GM18502 (cell line): Measurements from ENCODE around the gene NHERF1.

ENCODE experiments used
- ATAC-seq: cut with Tn5 transposase; IDR thresholded peaks from one replicate; pipeline ENCODE4 v1.9.1; 2021; ENCODE audit warnings: mild to moderate bottlenecking; ENCODE audit not compliant: unreplicated experiment, poor library complexity

NHERF1 gene

DNA sequence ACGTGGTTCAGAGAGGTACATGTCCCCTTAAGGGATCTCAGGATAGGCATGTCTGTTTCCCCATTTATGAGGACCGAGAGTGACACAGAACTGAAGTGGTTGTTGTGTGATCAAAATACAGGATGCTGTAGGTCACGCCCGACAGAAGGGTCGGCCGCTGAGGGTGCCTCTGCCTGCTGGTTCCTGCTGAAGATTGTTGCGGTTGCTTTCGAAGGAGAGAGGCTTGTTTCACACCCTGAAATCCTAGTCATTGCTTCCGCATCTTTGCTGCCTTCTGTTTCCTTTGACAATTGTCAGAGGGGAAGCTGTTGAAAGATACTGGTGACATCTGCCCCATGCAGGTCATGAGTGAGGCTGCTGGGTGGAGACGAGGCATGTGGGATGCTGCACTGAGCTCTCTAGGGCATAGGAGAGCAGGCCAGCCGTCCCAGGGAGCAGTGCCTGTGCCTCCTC lies 31.5 kb downstream of the NHERF1 start:
- ATAC-seq = peak; percentile 66

- ATAC-seq = no peak
Measured at GRCh38 chr17:74780443-74781238, 32.2 kb downstream of the NHERF1 start.

DNA sequence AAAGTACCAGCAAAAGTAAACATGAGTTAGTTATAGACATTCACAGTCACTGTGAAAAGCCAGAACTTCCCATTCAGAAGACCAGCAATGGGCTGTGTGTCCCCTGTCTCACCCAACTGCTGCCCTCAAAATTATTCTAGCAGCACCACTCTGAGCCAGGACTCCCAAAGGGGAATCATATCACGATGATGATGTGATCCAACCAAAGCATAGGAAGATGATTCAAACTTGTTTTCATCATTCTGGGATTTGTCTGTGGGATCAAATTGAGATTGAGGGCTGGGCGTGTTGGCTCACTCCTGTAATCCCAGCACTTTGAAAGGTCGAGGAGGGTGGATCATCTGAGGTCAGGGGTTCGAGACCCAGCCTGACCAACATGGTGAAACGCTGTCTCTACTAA lies 34.1 kb downstream of the NHERF1 start:
- no peak for ATAC-seq

DNA sequence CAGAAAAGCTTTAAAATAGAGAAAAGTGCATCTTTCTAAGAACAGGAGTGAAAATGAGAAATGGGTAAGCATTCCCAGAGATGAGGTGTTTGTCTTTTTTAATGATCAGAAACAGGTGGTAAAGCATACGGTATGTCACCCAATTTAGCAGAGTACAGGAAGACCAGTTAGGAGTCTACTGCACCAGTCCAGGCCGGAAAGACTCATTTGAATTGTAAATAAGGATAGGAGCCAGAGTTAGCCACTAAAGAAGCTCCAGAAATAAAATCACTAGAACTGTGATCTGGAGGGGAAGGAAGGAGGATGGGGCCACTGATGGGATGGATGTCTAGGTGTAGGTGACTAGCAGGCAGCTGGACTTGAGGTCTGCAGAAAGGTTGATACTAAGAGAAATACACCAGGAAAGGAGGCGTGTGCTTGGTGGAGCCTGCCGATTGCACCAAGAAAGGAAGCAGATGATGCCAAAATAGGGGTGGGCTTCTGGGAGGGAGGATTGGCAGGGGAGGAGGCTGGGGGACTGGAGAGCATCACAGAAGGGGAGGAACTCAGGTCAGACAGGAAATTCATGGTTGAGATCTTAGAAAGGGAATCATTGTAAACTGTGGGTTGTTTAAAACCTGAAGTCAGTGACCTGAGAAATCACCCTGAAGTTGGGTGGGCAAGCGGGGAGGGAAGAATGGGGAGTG lies 35.8 kb downstream of the NHERF1 start:
- ATAC-seq = no peak

DNA sequence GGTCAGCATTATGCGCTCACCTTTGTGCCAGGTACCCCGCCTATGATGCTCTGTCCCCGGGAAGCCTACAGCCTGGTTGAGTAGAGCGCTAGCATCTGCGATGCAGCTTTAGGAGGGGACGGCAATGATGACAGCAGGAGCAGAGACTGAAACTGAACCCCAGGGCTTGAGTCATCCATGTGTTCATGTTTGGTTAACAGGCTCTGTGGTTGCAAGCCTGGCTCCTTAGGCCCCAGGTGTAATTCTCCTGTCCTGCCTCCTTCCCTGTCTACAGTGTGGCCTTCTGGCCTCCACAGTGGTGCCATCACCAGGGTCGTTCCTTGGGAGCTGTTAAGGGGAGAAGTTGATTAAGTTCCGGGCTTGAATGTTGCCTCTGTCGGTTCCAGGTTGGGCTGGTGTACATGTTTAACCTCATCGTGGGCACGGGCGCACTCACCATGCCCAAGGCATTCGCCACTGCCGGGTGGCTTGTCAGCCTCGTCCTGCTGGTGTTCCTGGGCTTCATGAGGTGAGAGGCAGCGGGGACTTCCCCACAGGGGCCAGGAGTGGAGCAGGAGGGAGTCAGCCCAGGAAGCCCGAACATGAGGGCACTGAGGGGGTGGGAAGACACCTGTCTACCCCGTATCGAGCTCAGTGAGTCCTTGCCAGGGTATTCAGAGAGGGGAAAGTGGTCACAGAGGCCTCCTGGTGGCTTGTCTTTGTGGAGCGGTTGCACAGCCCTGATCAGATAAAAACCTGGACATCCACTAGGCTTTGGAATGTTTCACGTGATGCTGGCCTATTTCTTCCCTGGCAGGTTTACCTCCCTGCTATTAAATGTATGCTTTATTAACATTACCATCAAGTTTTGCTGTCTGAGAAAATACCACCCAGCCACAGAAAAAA lies 36.9 kb downstream of the NHERF1 start:
- ATAC-seq = no peak

GRCh38 chr17:74785981-74786360 lies 37.5 kb downstream of the NHERF1 start:
- ATAC-seq = no peak

- no peak for ATAC-seq
Measured at GRCh38 chr17:74786431-74787055, 38.1 kb downstream of the NHERF1 start.

DNA sequence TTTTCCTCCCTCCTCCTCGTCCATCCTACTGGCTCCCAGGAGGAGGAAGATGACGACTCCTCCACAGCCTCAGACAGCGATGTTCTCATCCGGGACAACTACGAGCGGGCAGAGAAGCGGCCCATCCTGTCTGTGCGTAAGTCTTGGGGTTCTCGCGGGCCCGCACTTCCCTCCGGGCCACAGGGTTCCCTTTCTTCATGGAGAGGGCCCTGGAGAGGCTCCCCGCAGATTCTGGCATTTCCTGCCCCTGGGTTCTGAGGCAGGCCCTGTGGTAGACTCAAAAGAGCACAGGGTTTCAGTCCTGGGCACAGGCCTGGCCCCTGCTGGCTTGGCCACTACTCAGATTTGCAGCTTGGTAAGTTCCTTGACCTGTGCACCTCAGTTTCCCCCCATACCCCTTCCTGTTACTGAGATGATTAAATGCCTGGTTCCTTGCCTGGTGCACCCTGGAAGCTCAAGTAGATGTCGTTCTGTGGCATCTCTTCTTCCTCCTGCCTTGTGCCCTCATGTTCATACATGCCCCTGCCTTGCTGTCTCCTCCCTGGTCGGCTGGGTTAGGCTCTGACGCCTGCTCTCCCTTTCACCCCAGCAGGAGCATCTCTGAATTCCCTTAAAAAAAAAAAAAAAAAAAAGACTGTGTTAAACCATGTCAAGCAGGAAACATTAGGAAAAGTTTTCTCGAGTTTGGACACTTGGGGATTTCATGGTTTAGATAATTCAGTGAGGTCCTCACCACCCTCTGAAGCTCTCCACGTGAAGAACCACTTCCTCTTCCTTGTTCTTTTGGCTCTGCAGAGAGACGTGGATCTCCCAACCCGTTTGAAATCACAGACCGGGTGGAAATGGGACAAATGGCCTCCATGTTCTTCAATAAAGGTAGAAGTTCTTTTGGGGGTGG lies 42.0 kb downstream of the NHERF1 start:
- no peak for ATAC-seq

GRCh38 chr17:74792586-74793105 lies 44.2 kb downstream of the NHERF1 start:
- no peak for ATAC-seq

DNA sequence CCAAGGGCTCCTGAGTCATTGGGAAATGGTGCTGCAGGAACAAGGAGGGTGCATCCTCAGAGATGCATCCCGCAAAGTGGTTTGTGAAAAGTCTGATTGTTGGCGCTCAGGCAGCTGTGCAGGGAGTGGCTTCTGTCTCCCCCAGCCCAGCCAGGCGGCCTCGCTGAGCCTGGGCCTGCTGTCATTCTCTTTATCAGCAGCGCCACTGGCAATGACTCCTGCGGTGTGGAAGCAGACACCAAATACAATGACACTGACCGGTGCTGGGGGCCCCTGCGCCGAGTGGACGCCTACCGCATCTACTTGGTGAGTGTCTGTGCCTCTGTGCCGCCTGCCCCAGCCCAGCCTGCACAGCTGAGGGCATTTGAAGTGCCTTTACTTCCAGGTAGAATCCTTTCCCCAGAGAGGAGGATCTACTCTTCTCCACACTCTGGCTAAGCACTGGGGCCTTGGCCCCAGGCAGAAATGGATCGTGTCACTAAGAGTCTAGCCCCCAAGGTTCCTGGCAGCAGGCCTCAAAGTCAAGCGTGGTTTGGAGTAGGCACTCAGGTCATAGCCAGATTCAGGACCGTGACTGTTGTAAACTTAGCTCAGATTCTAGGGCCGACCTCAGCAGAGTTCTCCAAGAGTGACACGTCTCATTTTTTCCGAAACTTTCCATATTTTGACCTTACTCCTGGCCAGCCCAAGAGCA lies 47.0 kb downstream of the NHERF1 start:
- ATAC-seq = no peak

GRCh38 chr17:74796211-74796610 lies 47.8 kb downstream of the NHERF1 start:
- no peak for ATAC-seq

- no peak for ATAC-seq
Measured at GRCh38 chr17:74796866-74797265, 48.4 kb downstream of the NHERF1 start.

GRCh38 chr17:74797824-74798223 lies 49.4 kb downstream of the NHERF1 start:
- ATAC-seq = no peak

GRCh38 chr17:74798239-74798707 lies 49.8 kb downstream of the NHERF1 start:
- ATAC-seq = no peak

- no peak for ATAC-seq
Measured at GRCh38 chr17:74799097-74799496, 50.7 kb downstream of the NHERF1 start.

DNA sequence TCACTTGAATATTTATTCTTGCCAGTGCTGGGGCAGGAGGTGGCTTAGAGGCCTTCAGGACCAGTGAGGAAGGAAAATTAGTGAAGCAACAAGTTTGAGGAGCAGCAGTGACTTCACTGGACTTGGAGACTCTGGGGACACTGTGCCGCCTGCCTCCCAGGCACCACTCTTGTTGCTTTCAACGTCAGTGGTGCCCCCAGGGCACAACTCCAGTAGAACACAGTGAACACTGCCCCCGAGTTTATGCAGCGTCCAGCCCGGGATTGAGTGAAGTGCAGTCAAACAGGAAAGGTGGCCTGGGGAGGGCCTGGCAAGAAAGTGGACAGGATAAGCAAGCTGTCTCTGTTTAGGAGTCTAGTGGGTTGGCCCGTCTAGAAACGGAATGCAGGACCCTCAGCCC lies 52.1 kb downstream of the NHERF1 start:
- ATAC-seq = no peak

DNA sequence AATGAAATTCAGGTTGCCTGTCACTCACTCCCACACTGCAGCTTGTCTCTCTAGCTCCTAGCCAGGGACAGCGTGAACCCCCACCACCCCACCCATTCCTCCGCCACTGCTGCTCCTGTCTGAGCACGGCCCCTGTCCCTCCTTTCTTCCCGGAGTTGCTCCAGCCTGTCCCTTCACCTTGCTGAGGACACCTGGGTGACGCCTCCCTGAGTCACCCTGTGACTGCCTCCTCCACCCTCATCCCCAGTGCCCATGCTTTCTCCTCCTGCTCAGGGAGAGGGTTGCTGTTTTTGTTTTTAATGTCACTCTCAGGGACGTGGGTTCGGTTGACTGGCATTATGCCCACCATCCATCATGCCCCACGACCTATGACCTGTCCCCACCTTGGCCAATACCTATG lies 53.5 kb downstream of the NHERF1 start:
- ATAC-seq = no peak

- no peak for ATAC-seq
Measured at GRCh38 chr17:74803388-74803930, 55.0 kb downstream of the NHERF1 start.
